DND-41 (cell line): ENCODE results near the gene RIN1.
"Not testable (repeated sequence)": the region's sequence is repeated elsewhere in the genome, so short reads cannot be mapped to it uniquely, and the experiment has no call there.

Experiments
- EZH2 ChIP-seq: IDR thresholded peaks from 3 replicates; pipeline ENCODE4 v1.6.1; 2012; ENCODE audit warnings: borderline replicate concordance, low read depth, mild to moderate bottlenecking, moderate library complexity, low read length, inconsistent platforms; ENCODE audit not compliant: severe bottlenecking
- TF ChIP-seq, protein P1 (sequence below): IDR thresholded peaks from 2 replicates; pipeline ENCODE4 v1.5.1; 2012; ENCODE audit warnings: borderline replicate concordance, low read length, moderate library complexity, mild to moderate bottlenecking; ENCODE audit not compliant: poor library complexity, severe bottlenecking; ENCODE audit errors: extremely low read depth

DNA sequence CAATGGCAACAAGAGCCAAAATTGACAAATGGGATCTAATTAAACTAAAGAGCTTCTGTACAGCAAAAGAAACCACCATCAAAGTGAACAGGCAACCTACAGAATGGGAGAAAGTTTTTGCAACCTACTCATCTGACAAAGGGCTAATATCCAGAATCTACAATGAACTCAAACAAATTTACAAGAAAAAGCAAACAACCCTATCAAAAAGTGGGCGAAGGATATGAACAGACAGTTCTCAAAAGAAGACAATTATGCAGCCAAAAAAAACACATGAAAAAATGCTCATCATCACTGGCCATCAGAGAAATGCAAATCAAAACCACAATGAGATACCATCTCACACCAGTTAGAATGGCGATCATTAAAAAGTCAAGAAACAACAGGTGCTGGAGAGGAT is 15.9 kb downstream of the RIN1 start:
- TF ChIP-seq, protein P1, sequence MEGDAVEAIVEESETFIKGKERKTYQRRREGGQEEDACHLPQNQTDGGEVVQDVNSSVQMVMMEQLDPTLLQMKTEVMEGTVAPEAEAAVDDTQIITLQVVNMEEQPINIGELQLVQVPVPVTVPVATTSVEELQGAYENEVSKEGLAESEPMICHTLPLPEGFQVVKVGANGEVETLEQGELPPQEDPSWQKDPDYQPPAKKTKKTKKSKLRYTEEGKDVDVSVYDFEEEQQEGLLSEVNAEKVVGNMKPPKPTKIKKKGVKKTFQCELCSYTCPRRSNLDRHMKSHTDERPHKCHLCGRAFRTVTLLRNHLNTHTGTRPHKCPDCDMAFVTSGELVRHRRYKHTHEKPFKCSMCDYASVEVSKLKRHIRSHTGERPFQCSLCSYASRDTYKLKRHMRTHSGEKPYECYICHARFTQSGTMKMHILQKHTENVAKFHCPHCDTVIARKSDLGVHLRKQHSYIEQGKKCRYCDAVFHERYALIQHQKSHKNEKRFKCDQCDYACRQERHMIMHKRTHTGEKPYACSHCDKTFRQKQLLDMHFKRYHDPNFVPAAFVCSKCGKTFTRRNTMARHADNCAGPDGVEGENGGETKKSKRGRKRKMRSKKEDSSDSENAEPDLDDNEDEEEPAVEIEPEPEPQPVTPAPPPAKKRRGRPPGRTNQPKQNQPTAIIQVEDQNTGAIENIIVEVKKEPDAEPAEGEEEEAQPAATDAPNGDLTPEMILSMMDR: not testable (repeated sequence)
- not testable (repeated sequence) for TF ChIP-seq EZH2
